Measurements from ENCODE around the gene ITCH. TPM values are rescaled to one million over a fixed set of nuclear protein-coding genes. Genes with fewer than 3 reads are reported as not detected.
A peak's percentile ranks its signal among the peaks of the same experiment; 100 is the strongest.

ITCH gene
- total RNA-seq, 1 donor from 2014 or later: 39.8 TPM

DNA sequence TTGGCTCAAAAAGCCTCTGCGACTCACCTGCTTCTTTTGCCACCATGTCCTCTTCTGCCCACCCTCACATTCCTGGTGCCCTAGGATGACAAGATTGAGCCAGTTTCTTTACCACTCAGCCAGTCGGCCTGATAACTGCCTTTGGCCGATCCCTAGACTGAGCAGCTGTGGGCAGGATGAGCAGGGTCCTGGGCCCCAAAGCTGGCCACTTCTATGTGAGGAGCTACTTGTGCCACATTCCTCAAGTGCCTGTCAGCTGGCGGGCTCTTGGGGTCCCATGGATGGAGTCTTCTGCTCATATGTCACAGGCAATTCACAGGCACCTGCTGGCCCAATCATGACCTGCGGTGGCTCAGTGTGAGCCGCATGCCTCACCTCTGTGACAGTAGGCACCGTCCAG lies 169.7 kb downstream of the ITCH start:
- intact Hi-C loops (cut with DNase I): no loop called here
- DNase-seq (ENCODE audit: missing footprints): no peak
- no peak for ATAC-seq

DNA sequence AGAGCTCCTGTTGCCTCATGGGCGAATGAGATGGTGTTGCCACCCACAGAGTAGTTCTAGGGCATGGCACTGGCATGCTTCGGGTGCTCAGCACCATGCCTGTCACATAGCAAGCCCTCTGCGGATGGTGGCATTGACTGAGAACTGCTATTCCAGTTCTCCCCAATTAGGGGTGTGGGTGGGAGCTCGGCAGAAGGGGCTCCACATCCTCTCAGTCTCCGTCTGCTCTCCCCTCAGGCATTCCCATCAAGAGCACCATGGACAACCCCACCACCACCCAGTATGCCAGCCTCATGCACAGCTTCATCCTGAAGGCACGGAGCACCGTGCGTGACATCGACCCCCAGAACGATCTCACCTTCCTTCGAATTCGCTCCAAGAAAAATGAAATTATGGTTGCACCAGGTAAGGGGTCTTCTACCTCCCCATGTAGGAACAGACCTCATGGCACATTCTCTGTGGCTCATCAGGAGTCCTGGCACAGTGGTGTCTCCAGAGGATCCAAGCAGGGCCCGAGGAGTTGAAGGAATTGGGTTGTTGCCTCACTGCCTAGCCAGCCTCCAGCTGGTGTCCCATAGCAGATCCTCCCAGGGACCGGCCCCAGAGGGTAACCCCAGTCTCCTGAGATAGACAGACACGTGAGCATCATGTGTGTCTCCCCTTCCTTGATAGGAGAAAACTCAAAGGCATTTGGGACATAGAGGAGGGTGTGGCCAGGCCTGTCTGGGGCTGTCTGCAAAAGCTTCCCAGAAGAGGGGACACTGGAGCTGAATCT lies 171.5 kb downstream of the ITCH start:
- DNase-seq (ENCODE audit: missing footprints): no peak
- intact Hi-C loops (cut with DNase I): loop anchor here (5.0 kb wide), 1 partner anchor 173 kb away; no protein-coding TSS in a partner anchor
- ATAC-seq: no peak

DNA sequence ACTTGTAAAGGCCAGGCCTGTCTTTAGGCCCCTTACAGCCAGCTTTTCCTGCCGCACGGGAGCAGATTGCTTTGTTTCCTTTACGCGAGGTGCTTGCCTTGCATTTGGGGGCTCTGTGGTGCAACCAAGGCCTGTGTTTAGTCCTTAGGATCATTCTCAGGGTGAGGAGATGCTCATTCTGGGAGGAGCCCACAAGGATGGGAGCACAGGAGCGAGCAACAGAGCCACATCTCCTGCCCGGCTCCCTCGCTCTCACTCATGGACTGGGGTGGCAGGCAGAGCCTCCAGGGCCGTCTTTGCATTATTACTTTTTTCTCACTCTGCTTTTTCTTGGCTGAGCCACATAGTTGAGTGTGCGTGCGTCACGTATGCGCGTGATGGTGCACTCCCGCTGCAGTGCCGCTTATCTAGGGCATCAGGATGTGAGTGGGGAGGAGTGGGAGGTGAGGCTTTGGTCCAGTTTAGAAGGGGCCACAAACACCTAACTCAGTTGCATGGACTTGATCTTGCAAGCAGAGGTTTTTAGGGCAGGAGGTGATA lies 172.3 kb downstream of the ITCH start:
- ATAC-seq (no peak), DNase-seq (ENCODE audit: missing footprints) (no peak)
- intact Hi-C loops (cut with DNase I): loop anchor here (5.0 kb wide), 1 partner anchor 172 kb away; no protein-coding TSS in a partner anchor

DNA sequence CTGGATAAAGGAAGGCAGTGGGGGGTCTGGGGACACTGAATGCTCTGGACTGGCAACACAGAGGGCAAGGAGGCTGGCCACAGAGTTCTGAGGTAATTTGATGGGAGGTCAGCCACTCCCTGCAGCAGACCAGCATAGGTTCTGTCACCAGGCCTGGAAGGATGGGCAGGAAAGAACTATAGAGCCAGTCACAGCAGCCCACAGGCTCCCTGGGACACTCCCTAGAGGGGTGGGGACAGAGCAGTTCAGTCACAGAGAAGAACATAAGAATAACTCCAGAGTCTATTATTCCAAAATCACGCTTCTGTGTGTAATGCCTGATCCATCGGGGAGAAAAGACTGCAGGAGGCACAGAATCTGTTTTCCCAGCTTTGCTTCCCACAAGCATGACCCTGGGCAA lies 172.8 kb downstream of the ITCH start:
- intact Hi-C loops (cut with DNase I): loop anchor here (5.0 kb wide), 1 partner anchor 171 kb away; no protein-coding TSS in a partner anchor
- no peak for ATAC-seq
- no peak for DNase-seq (ENCODE audit: missing footprints)

DNA sequence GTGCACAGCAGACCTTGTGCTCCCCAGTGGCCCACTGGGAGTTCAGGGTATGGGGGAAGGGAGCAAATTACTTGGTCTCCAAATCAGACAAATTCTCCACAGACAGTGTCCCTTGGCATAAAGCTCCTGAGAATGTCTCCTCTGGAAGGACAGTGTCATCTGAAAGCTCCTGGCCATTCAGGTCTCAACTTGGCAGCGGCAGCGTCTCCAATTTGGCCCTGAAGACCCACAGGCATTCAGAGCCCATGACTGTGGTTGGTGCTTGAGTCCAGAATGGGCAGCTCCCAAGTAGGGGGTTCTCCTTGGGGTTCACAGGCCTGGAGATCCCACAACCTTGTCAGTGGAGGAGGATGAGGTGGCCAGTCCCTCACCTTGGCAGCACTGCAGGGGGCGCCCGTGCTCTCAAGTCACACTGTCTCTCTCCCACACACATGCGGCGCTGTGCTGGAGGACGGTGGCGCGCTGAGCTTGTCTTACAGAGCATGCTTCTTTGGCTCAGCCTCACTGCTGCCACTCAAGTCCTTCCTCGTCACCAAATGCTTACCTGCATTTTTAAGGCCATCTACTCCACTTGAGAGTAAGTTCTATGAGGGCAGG lies 173.8 kb downstream of the ITCH start:
- intact Hi-C loops (cut with DNase I): loop anchor here (5.0 kb wide), 1 partner anchor 170 kb away; no protein-coding TSS in a partner anchor
- ATAC-seq (peak; percentile 68), DNase-seq (ENCODE audit: missing footprints) (no peak)

DNA sequence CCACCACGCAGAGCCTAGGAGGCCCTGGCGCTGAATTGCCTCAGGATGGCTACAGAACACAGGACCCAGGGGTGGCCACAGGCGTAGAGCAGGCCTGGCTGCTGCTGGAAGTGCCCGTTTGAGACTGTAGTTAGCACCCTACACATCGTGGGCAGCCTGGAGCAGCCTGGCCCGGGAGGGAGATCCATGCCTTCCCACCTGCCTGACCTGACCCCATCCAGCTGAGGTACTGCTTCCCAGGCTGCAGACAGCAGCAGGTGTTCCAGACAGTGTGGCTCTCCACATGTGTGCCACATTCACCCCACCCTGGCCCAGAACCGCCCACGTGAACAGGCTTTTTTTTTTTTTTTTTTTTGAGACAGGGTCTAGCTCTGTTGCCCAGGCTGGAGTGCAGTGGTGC lies 174.6 kb downstream of the ITCH start:
- ATAC-seq: no peak
- intact Hi-C loops (cut with DNase I): loop anchor here (5.0 kb wide), 1 partner anchor 170 kb away; no protein-coding TSS in a partner anchor
- DNase-seq (ENCODE audit: missing footprints): no peak

DNA sequence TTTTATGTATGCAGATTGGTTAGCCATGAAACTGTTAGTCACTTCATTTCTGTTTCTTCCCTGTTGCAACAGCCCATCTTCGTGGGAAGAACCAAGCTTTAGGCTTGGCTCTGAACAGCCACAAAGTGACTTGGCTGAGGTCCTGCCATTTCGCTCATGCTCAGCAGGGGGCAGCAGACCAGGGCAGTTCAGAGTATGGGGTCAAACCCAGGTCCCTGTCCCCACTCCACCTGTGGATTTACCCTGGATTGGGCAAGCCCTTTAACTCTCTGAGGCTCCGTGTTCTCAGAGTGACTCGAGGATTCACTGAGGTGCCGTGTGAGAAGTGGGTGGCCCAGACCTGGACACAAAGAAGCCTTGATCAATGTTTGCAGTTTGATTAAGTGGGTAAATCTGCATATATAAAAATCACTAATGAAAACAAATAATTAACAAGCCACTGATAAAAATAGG lies 175.6 kb downstream of the ITCH start:
- no peak for DNase-seq (ENCODE audit: missing footprints)
- intact Hi-C loops (cut with DNase I): loop anchor here (5.0 kb wide), 1 partner anchor 169 kb away; no protein-coding TSS in a partner anchor
- peak; percentile 58 for ATAC-seq

DNA sequence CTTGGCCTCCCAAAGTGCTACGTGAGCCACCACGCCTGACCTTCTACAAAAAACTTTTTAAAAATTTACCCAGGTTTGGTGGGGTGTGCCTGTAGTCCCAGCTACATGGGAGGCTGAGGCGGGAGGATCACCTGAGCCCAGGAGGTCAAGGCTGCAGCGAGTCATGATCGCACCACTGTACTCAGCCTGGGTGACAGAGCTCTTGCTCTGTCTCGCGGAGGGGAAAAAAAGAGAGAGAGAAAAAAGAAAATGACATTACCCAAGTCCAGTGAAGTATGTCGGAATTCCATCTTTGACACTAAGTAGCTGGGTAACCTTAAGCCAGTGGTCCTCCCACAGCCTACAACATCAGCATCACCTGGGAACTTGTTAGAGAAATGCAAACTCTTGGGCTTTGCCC lies 176.7 kb downstream of the ITCH start:
- intact Hi-C loops (cut with DNase I): loop anchor here (5.0 kb wide), 1 partner anchor 168 kb away; no protein-coding TSS in a partner anchor
- DNase-seq (ENCODE audit: missing footprints) (no peak), ATAC-seq (no peak)

DNA sequence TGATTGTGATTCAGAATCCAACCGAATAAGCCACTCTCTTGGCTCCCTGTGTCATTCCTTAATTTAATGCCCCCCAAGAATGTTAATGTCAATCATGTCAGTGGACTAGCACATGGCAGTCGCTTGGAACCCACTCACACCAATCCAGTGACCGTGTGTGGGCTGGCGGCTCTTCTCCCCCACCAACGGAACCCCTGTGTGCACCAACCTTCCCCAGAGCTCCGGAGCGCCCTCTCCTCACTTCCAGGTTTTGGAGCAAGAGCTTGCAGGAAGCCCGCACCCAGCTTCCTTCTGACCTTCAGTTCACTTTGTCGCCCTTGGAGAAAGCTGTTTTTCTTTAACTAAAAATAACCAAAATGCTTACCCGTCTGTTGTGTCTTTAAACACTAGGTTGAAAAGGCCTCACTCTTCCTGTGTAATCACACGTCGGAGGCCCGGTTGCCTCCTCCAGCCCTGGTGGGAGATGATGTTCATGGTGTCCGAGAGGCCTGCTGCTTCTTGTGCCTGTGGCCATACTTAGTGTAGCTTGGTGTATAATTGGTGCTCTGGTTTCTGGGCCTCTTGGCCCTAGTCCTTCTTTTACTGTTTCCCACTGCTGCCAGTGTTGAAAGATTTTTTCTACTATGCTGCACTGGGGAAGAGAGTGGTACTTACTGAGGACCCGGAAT lies 177.7 kb downstream of the ITCH start:
- DNase-seq (ENCODE audit: missing footprints): no peak
- no peak for ATAC-seq
- intact Hi-C loops (cut with DNase I): no loop called here

DNA sequence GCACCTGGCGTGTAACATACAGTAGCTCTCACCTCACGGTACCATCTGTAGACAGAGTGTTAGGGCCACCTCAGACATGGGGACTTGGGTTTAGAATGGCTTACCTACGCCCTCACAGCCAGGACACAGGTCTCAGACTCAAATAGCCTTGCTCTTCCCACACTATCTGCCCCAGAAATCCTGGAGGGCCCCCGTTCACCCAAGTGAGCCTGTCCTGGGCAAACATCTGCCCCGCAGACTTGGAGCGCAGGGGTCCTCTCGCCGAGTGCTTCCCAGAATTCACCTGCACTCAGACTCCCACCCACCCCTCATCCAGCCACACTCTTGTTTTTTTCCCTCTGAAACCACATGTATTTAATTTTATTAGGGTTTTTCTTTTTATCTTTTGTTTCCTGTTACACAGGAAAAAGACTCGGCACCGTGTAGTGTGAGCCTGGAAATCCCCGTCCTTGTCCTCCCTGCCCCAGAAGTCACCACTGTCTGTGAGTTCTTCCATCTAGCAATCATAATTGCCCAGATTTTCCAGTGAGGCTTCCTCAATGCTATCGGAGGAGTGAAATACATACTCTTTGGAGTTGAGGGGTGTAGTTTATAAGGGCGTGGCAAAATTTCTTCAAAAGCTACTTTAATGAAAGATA lies 178.3 kb downstream of the ITCH start:
- intact Hi-C loops (cut with DNase I): no loop called here
- DNase-seq (ENCODE audit: missing footprints) (no peak), ATAC-seq (no peak)

DNA sequence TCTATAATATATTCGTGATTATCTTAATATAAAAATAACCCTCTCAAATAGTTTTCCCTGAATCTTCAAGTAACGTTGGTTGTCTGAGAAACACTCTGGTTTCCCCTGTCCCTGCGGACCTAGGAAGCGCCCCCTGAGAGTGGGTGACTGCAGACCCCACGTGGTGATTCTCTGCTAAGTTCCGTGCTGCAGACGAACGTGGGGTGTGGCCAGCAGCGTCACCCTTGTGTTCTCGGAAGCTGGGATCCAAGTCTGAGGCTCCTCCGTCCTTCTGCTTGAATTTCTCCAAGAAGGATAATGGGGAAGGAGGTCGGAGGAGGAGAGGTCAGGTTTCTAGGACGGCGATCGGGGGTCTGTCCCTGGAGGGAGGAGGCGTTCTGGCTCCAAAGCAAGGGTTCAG lies 178.8 kb downstream of the ITCH start:
- ATAC-seq (no peak), DNase-seq (ENCODE audit: missing footprints) (no peak)
- intact Hi-C loops (cut with DNase I): no loop called here

DNA sequence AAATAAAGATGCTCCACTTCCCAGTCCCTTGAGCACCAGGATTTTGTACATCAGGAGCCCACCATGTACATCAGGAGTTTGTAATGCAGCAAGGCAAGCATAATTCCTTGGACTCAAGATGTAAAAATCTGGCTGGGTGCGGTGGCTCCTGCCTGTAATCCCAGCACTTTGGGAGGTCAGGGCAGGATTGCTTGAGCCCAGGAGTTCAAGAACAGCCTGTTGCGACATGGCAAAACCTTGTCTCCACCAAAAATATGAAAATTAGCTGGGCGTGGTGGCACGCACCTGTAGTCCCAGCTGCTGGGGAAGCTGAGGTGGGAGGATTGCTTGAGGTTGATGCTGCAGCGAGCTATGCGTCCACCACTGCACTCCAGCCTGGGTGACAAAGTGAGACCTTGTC lies 179.4 kb downstream of the ITCH start:
- ATAC-seq (no peak), DNase-seq (ENCODE audit: missing footprints) (no peak)
- intact Hi-C loops (cut with DNase I): no loop called here

DNA sequence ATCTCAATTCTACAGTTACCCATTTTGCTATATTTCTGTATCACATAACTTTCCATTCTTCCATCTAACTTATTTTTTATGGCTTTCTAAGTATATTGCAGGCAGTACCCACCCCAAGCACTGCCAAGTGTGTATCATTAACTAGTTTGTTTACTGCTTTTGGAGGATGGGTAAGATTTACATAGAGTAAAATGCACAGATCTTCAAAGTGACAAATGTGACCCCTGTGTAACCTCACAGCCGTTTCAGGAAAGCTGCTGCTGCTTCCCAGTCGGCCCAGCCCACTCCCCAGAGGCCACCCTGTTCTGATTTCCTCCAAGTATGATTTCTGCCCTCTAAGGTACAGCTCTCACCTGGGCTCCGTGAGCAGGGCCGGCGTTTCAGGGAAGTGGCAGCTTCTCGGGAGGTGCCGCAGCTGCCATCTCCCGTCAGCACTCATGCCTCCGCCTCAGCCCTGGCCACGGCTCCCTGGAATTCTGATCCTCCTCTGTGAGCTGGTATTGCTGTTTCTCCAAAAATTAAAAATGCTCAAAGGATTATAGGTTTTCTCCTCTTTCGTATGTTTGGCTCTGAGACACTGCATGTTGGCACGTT lies 180.5 kb downstream of the ITCH start:
- intact Hi-C loops (cut with DNase I): no loop called here
- no peak for DNase-seq (ENCODE audit: missing footprints)
- ATAC-seq: no peak

DNA sequence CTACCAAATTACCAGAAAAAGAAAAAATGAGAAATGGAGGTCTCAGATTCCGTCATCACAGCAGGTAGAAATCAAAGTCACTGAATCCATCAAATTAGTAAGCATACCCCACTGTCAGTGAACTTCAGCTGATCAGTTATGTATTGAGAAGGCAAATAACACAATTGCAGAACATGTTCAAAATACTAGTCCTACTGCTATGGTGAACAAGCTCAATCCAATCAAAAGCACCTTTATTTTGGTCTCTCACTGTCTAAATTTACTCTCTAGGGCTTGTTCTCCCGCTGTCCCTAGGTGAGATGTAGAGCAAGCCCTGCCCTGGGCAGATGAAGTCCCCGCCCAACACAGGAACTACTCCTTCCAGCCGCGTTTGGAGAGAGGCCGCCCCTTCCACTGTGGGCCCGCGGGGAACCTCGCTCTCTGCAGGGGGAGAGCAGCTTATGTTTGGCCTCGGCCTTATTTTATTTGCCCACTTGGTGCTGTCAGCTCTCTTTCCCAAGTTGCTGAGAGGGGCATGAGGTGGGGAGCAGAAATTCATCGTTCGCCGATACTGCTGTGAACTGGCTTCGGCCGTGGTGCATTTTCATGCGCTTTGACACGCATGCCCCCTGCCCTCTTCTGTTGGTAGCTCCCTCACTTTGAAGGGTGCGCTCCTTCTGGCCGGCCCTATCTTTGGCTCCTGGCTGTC lies 181.2 kb downstream of the ITCH start:
- ATAC-seq (peak; percentile 61), DNase-seq (ENCODE audit: missing footprints) (no peak)

DNA sequence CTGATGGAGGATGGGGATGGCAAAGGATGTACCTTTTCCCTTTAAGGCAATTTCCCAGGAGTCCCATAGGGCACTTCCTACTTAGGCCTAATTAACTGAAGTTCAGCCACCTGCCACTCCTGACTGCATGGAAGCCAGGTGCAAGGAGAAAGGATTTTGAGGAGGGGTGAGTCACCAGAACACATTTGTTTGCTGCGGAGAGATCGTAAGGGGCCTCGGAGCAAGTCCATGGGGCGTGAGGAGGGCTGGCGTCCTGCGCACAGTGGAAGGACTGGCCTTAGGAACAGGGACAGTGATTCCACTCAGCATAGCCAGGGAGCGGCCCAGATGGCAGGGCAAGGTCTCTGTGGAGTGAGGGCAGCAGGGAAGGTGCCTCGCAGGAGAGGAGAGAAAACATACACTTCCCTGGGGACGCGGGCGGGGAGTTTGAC lies 183.7 kb downstream of the ITCH start:
- DNase-seq (ENCODE audit: missing footprints): no peak
- ATAC-seq: no peak
- intact Hi-C loops (cut with DNase I): no loop called here

More for the DNA sequence above, 181.2 kb downstream of the ITCH start:
- intact Hi-C loops (cut with DNase I): no loop called here

DNA sequence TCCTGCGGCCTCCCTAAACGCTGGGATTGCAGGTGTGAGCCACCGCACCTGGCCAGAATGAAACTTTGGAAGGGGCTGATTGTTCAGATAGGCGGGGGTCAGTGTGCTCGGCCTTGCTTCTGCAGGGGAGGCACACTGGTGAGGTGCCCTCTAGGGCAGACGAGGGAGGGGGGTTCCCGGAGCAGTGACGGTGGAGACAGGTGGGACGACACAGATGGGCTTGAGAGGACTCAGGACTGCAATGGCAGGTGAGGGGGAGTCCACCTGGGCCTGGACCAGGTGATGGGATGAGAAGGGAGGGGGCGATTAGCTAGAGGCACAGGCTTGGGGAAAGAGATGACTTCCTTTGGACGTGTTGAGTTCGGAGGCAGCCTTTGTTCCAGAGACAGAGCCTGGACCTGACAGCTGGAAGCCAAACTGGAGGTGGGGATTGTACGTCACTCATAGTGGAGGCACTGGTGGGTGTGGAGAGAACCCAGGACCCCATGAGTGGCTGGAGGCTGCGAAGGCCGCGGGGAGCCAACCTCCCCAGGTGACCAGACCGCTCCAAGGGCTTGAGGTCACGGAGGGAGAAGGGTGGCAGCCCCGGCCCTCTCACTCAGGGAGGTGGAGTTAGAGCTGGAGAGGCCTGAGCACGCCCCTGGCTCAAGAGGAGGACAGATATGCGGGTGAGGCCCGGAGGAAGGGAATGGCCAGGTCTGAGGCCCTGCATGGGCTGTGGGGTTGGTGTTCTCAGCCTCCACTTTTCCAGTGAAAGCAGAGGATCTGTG lies 185.0 kb downstream of the ITCH start:
- no peak for ATAC-seq

DNA sequence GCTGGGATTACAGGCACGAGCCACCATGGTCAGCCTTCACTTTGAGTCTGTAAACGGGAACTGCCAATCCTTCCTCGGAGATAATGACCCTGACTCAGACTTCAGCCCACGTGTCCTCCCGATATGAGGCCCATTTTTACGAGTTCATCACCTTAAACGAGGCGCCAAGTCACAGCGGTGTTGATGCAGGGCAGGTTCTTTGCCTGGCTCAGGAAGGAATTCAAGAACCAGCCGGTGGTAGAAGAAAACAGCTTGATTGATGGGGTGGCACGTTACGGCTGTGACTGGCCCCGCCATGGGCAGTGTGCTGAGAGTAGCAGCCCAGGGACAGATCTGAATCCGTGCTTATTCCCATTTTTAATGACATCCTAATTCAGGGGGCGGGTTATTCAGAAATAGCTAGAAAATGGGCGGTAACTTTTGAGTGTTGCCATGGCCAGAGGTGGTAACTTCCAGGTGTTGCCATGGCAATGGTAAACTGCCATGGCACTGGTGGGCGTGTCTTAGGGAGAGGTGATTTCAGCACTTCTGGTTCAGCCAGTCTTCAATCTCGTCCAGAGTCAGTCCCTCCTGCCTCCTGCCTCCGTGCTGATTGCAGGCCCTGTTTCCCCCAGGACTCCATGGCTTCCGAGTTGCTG lies 186.3 kb downstream of the ITCH start:
- no peak for DNase-seq (ENCODE audit: missing footprints)
- intact Hi-C loops (cut with DNase I): no loop called here
- ATAC-seq: no peak

More for the DNA sequence above, 185.0 kb downstream of the ITCH start:
- intact Hi-C loops (cut with DNase I): no loop called here
- DNase-seq (ENCODE audit: missing footprints): no peak
